GDM1 (cell line): ENCODE results near the gene LRP6.
"Not testable (repeated sequence)": the region's sequence is repeated elsewhere in the genome, so short reads cannot be mapped to it uniquely, and the experiment has no call there.

Experiments used
- DNase-seq: peaks from one replicate; lab custom pipeline; 2025; lab: John Stamatoyannopoulos, UW

LRP6 gene

DNA sequence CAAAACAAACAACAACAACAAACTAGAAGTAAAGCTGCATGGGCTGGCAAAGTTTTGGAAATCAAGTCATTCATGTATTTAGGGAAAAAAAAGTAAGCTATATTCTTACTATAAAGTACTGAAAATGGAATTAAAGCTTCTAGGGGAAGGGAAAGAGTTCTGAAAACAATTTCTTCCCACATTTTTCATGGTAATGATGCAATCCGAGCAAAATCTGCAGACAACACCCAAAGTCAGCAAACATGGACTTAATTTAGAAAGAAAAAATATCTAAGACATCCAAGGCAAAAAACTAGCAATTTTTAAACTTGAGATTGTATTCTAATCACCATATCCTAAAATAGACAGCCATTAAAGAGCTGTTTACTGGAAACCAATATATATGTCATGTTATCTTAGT lies 86.3 kb downstream of the LRP6 start:
- no peak for DNase-seq

DNA sequence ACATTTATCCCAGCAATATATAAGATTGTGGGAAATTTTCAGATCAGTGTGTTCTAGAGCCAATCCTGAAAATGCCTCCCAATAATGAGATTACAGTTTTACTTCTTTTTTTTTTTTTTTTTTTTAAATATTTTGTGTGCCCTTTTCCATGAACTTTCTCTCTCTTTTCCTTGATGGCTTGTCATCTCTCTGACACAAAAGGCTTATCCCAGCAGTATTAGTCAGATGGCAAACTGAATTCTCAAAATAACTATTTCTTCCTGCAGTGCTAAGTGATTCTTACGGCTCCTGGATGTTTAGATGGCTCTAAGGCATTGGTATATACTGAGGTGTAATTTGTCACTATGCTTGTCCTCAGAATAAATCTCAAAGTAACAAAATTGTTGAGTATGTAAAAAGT lies 86.7 kb downstream of the LRP6 start:
- no peak for DNase-seq

DNA sequence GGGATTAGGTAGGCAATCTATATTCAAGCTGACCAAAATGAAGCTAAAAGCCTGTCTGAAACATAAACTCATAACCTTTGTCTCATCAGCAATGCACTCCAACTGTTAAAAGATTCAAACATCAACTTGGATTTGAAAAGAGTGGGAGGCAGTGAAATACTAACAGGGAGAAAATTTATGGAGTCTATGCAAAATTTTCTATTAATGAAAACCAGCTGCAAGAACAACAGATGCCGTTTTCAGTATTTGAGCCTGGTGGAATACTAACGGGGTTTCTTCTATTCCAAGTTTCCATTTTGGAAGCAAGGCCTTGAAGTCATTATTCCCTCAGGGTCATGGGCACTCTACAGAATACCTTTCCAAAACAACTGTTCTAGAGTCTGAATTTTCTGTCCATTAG lies 88.3 kb downstream of the LRP6 start:
- no peak for DNase-seq

DNA sequence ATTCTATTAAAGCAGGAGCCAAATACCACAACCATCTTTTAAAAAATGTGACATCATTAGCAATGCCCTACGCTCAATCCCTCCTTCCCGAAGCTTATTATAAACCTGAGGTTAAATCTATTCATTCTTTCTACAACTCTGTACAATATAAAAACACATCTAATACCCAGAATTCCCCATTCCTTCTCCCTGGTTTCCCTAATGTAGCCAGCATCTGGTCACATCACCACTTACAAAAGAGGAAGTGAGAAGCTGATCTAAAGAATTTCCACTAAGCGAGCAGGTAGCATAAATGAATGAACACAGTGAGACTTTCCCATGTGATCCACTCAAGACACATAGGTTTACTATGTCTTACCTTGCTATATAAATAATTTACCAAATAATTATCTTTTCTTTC lies 90.4 kb downstream of the LRP6 start:
- DNase-seq, result no peak

DNA sequence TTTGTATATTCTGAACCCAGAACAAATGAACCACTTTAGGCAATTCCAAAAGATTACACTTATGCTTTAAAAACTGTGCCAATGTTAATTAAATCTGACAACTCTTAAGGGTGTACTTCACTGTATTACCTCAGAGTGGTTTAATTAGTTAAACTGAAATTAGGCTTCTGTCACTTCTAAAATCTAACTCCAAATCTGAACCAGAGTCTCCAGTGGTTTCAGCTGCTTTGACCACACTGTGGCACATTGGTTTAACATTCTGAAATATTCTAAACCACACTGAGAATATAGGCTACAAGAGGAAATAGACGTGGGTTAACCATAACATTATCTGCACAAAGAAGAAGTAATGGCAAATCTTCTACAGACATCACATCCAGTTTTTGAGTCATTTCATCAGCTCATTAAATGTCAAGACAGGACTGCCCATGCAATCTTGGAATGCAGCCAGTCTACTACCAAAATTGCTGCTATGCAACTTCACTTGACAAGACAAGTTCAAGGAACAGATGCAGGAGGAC lies 94.8 kb downstream of the LRP6 start:
- peak; percentile 4 for DNase-seq

DNA sequence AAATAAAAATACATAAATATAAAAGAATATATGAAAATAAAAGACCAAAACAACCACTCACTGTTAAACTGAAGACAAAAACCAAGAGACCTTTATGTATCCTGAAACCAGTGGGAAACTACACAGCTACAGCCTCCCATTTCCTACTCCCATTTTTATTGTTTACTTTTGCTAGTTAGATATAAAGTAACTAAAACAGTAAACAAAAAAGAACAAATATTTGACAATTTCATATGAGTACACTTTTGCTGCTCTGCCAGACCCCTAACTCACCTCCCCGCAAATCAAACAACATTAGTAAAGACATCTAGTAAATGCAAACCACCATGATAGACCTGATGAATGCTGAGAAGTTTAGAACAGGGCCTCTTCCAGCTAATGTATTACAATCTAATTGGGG lies 99.0 kb downstream of the LRP6 start:
- no peak for DNase-seq

DNA sequence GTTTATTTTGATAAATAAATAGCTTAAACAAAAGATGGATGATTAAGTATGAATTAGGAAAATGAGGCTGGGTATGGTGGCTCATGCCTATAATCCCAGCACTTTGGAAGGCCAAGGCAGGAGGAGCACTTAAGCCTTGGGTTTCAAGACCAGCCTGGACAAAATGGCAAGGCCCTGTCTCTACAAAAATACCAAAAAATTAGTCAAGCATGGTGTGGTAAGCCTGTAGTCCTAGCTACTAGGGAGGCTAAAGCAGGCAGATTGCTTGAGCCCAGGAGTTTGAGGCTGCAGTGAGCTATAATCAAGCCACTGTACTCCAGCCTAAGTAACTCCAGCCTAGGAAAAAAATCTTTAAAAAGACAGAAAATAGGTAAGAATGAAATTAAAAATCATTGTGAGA lies 100.1 kb downstream of the LRP6 start:
- no peak for DNase-seq

DNA sequence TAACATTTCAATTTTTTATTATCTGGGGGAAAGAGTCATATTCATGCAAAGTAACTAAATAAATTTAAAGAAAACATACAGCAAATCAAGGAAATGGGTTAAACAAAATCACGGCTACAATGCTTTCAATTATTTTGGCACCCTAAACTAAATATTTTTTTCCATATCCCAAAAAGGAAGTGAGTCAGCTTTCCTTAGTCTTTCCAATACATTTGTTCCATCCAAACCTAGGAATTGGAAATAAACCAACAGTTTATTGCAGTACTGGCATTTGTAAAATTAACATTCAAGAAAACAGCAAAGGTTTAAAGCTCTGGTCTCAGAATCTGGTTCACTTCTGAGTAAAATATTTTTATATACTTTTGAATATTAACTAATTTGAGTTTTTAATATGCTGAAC lies 106.9 kb downstream of the LRP6 start:
- no peak for DNase-seq

DNA sequence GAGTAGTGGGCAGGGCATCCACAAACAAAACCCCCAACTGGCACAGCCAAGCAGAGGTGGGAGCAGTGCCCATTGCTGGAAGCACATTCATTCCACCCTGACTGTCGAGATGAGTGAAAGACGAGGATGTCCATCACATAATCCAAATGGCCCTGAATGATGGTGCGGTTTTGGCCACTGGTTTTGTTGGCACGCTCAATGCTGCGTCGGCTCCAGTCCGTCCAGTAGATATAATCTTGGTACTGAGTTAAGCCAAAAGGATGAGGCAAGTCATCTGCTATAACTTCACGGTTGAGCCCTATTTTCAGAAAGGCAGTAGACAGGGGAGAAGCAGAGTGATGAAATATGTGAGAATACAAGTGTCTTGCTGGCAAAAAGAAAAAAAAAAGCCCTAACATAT lies 108.0 kb downstream of the LRP6 start:
- no peak for DNase-seq

DNA sequence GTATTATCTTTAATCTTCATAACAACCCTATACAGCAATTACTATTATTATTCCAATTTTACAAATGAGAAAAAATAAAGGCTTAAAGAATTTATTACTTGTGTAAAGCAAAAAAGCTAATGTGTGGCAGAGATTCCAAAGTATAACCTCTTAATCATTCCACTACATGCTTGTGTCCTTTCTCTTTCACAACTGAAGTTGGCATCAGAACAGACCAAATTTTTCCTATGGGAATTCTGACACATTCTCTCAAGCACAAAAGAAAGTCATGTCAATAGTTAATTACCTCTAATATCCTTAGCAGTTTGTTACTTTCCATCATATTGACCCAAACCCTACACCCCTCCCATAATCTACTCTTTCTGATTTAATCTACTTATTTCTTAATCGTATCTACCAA lies 109.4 kb downstream of the LRP6 start:
- no peak for DNase-seq

DNA sequence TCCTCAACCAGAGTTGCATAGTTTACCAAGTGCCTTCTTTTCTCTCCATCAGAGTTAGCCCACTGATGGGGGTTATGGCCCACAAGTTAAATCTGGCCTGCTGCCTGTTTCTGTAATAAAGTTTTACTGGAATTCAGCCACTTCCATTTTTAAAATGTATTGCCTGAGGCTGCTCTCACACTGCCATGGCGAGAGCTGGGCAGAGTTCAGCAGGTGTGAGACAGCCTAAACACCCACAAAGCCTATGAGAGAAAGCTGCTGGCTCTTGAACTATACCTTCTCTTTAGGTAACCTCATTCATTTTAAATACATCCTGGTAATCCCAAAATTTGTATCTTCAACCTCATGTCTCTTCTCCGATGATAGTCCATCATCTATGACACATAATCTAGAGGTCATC lies 110.0 kb downstream of the LRP6 start:
- DNase-seq, result no peak

DNA sequence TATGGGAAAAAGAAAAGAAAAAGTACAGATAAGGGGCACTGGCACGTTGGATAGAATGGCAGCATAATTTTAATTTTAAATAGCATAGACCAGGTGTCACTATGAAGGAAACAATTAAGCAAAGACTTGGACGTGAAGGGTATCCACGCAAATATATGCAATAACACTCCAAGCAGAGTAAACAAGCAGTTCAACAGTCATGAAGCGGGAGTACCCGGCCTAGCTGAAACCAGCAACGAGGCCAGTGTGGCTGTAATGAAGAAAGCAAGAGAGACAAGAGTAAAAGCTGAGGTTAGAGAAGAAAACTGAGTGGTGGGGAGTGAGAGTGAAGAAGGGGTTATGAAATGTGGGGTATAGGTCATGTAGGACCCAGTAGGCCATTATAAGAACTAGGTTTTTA lies 110.7 kb downstream of the LRP6 start:
- no peak for DNase-seq

DNA sequence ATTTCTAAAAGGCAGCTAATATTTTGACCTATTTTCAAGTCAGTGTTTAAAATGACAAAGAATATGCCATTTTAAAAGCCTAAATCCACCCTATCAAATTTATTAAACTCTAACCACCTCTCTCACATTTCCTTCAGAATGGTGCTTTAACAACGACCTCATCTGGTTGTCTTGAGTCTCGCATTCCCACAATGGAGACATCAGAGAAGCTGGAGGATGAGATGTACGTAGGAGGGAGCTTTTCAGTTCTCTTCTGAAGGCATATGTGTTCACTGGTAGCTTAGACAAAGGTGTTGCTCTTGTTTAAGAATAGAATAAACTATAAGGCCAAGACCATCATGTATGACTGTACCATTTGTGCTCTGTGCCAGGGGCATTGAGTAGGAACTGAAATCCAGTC lies 113.2 kb downstream of the LRP6 start:
- DNase-seq, result no peak

DNA sequence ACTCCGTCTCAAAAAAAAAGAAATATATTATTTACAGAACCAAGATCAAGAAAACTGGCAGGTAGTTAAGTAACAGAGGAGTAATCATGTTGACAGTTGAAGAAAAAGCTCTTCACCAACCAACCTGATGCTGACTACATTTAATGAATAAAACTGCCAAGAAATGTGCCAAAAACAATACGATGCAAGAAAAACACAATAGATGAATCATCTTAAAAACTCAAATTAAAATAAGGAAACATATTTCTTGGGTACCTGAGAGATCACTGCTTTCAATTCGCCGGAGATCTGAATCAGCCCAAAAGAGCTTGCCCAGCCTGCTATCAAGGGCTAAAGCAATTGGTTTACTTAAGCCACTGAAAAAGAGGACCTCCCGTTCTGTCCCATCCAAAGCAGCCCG lies 119.7 kb downstream of the LRP6 start:
- no peak for DNase-seq

DNA sequence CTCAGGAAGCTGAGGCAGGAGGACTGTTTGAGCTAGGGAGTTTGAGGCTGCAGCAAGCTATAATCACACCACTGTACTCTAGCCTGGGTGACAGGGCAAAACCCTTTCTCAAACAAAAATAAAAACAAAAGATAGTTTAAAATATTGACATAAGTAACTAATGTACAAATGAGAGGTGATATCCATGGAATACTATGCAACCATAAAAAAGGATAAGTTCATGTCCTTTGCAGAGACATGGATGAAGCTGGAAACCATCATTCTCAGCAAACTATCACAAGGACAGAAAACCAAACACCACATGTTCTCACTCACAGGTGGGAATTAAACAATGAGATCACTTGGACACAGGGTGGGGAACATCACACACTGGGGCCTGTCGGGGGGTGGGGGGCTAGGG lies 122.3 kb downstream of the LRP6 start:
- DNase-seq, result not testable (repeated sequence)

DNA sequence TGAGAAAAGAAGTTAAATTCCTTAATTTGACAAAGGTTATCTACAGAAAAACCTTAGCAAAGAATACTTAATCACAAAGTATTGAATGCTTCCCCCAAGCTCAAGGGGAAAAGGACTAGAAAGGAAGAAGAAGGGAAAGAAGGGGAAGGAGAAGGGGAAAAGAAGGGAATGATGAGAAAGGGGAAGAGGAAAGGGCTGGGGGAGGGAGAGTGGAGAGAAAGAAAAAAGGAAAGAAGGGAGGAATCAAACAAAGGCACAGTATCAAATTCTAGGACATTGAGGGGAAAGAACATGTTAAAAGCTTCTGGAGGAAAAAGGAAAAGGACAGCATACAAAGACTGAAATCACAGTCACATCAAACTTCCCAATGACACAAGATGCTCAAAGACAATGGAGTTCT lies 125.8 kb downstream of the LRP6 start:
- no peak for DNase-seq

DNA sequence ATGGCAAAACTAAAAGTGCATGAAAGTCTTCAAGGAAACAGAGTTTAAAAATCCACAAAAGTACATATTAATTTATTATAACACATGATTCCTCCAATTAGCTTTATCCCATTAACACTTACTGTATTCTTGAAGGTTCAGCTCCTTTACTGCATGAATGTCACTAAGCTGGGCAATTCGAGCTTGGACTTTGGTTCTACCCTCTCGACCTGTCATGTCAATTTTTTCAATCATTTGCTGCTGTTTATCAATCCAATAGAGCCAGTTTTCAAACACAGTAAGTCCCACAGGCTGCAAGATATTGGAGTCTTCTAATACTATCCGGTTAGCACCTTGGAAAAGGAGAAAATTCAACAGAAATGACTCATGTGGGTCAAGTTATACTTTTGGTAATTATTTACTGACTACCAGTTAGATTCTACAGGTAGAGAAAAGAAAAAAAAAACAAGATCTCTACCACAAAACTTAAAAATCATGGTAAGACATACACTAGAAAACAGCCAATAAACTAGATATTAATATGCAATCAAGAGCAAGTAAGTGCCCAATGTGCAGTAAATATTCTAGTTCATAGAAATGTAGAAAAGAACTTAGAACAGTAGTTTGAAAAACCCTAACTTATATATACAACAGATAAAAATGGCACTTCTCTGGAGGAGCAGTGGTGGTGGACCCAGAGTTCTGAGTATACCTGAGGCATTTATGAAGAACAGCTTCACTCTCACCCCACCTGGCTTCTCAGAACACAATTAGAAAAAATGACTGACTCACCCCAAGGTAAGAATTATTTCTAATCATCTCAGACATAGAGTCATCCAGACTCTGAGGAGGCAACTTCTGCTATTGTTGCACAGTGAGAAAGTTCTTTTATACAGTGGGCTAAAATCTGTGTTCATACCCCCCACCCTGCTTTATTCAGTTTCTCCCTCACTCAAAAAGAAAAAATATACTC lies 128.4 kb downstream of the LRP6 start:
- DNase-seq, result no peak

DNA sequence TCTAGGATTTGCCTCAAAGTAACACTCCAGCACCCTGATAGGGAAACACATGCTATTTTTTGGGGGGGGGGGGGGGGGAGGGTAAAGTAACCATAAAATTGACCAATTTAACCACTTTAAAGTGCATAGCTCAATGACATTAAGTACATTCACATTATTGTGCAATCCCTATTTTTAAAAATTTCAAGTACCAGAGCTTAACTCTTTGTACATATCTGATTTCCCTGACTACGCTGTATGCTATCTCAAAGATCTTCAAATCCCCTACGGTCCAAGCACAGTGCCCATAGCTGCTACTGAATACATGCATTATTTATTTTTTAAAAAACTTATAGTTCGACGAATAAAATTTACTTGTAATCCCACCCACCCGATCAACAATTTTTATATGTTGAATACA lies 133.1 kb downstream of the LRP6 start:
- DNase-seq, result no peak

DNA sequence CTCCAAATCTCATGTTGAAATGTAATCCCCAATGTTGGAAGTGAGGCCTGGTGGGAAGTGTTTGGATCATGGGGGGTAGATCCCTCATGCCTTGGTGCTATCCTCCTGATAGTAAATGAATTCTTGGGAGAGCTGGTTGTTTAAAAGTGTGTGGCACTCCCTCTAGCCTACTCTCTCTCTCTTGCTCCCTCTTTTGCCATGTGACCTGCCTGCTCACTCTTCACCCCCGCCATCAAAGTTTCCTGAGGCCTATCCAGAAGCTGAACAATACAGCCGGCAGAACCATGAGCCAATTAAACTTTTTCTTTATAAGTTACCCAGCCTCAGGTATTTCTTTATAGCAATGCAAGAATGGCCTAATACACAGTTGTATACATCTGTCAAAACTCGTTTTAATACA lies 133.6 kb downstream of the LRP6 start:
- no peak for DNase-seq

DNA sequence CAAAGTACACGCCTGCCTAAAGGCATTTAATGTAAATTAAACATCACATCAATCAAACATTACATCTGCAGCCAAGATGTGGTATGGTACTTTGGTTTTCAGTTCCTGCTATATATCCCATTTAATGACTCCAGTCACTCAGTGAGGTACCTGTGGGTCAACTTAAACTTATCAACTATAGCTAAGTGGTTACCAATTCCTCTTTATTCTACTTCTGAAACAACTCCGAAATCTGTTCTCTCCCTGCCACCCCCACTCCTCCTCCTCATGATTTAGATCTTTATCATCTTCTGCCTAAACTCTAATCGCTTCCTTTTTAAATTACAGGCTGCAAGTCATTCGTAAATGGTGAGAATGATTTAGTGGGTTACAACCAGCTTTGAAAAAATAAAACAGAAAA lies 138.2 kb downstream of the LRP6 start:
- no peak for DNase-seq

DNA sequence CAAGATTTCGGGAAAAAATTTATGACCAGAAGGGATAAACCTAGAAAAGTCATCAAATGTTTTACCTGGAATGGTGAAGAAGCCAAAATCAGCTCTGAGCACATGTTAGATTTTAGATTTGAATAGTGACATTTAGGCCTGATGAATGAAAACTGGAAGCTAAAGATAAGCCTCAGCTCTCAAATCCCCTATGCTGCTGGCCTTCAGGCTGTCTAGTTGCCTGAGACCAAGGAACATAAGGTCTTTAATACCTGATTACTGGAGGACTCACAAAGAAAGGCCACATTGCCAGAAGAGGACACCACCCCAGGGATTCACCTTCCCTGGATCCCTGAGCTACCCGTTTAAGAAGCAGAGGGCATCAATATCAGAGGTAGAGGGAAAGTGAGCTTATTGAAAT lies 139.5 kb downstream of the LRP6 start:
- no peak for DNase-seq

DNA sequence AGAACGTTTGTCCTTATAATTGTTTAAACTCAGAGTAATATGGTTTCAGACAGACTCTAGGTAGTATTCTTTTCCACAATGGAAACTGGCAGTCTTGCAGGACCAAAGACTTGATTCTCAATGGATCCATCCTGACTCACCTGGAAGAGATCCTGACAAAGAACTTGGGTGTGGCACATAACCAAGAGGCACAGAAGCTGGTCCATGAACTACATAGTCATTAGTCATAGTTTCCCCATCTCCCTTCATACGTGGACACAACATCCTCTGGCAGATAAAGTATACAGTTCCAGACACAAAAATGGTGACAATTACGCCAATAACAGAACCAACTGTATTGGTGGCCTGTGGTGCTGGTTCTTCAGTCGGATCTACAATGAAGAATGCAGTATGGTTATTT lies 140.3 kb downstream of the LRP6 start:
- DNase-seq, result no peak

DNA sequence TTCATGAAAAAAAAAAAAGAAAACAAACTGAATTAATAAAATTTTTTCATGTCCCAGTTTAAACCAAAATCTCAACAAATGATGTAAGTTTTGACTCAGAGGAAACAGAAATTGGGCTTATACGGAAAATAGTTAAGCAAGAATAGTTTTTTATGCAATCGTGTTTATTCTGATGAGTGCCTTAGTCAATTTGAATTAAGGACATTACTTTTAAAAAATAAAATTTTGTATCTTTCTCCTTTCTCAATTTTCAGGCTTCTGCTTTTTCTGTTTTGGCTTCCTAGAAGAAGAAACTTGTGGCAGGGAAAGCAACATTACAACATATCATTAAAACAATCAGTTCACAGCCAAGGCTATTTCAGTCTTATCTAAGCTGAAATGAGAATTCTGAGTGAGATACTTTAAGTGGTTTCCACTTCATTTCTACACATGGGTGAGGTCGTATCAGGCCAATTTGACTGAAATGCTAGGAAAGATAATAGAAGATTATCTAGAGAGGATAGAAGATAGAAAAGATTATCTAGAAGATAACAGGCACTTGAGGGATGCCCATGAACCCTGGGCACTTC lies 143.7 kb downstream of the LRP6 start:
- no peak for DNase-seq

DNA sequence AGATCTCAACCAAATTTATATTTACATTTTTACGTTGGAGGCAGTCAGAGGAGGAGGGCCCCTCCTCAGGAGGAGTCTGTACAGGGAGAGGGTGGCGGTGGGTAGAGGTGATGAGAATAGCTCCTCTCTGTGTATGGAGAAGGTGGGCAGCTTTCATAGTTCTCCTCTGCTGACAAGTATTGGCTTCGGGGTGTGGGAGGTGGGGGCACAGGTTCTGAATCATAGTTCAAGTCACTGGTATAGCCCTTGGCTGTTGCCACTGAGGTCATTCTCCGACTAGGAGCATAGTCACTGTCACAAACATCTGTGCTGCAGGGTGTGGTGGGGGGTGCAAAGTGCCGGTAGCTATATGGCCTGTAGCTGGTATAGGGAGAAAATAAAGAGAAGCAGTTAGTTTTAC lies 145.8 kb downstream of the LRP6 start:
- no peak for DNase-seq
